H9 (cell line): ENCODE results near the gene ZNF407. TPM values are rescaled to one million over a fixed set of nuclear protein-coding genes. Genes with fewer than 3 reads are reported as not detected.

Source experiments
- DNase-seq: peaks from one replicate; pipeline ENCODE4 v3.0.0-alpha.2; 2017
- H2AFZ ChIP-seq: one replicate; pipeline ENCODE4 v1.6.1; 2013; ENCODE audit warnings: mild to moderate bottlenecking, low read length, control low read depth, moderate library complexity
- H2AK5ac ChIP-seq: 2 replicates; pipeline ENCODE4 v1.6.1; 2013; ENCODE audit warnings: low read length, control low read depth, mixed read lengths; ENCODE audit not compliant: insufficient read length
- H2BK120ac ChIP-seq: one replicate; pipeline ENCODE4 v1.6.1; 2013; ENCODE audit warnings: low read depth, mild to moderate bottlenecking, low read length, control low read depth, inconsistent platforms; ENCODE audit not compliant: poor library complexity, severe bottlenecking
- H2BK12ac ChIP-seq: 2 replicates; pipeline ENCODE4 v1.6.1; 2013; ENCODE audit warnings: low read length, control low read depth, mixed read lengths, low read depth; ENCODE audit not compliant: insufficient read length
- H2BK15ac ChIP-seq: 2 replicates; pipeline ENCODE4 v1.6.1; 2013; ENCODE audit warnings: low read depth, low read length, control low read depth
- H2BK20ac ChIP-seq: one replicate; pipeline ENCODE4 v1.6.1; 2013; ENCODE audit warnings: low read depth, mild to moderate bottlenecking, low read length, control low read depth, inconsistent platforms; ENCODE audit not compliant: poor library complexity, severe bottlenecking
- H2BK5ac ChIP-seq: 2 replicates; pipeline ENCODE4 v1.6.1; 2013; ENCODE audit warnings: low read length, control low read depth, mixed read lengths; ENCODE audit not compliant: insufficient read length
- H3K14ac ChIP-seq: 2 replicates; pipeline ENCODE4 v1.6.1; 2013; ENCODE audit warnings: low read length, control low read depth; ENCODE audit not compliant: insufficient read depth
- H3K18ac ChIP-seq: 2 replicates; pipeline ENCODE4 v1.6.1; 2013; ENCODE audit warnings: low read depth, mild to moderate bottlenecking, mixed read lengths, low read length, control low read depth; ENCODE audit not compliant: insufficient read length
- H3K23ac ChIP-seq: 2 replicates; pipeline ENCODE4 v1.6.1; 2013; ENCODE audit warnings: low read length, control low read depth, mixed read lengths, low read depth; ENCODE audit not compliant: insufficient read length
- H3K23me2 ChIP-seq: 2 replicates; pipeline ENCODE4 v1.6.1; 2013; ENCODE audit warnings: low read depth, mild to moderate bottlenecking, mixed read lengths, low read length, control low read depth; ENCODE audit not compliant: insufficient read length, poor library complexity, severe bottlenecking
- H3K27ac ChIP-seq: 2 replicates; pipeline ENCODE4 v1.5.1; 2013; ENCODE audit warnings: low read length, control low read depth, mixed read lengths, low read depth; ENCODE audit not compliant: insufficient read length
- H3K27me3 ChIP-seq: 2 replicates; pipeline ENCODE4 v1.6.1; 2013; ENCODE audit warnings: low read length, control low read depth, inconsistent platforms; ENCODE audit not compliant: insufficient read depth
- H3K4ac ChIP-seq: 2 replicates; pipeline ENCODE4 v1.6.1; 2013; ENCODE audit warnings: low read depth, mild to moderate bottlenecking, control low read depth, inconsistent platforms, low read length, moderate library complexity
- H3K4me1 ChIP-seq: 2 replicates; pipeline ENCODE4 v1.6.1; 2013; ENCODE audit warnings: low read length, control low read depth, inconsistent platforms; ENCODE audit not compliant: insufficient read depth
- H3K4me2 ChIP-seq: 2 replicates; pipeline ENCODE4 v1.6.1; 2013; ENCODE audit warnings: low read length, control low read depth, mixed read lengths; ENCODE audit not compliant: insufficient read length, insufficient read depth
- H3K56ac ChIP-seq: 2 replicates; pipeline ENCODE4 v1.6.1; 2013; ENCODE audit warnings: low read depth, mild to moderate bottlenecking, mixed read lengths, low read length, control low read depth; ENCODE audit not compliant: insufficient read length
- H3K79me1 ChIP-seq: 2 replicates; pipeline ENCODE4 v1.6.1; 2013; ENCODE audit warnings: low read depth, mild to moderate bottlenecking, moderate library complexity, low read length, control low read depth, inconsistent platforms; ENCODE audit not compliant: insufficient read depth, poor library complexity, severe bottlenecking
- H3K79me2 ChIP-seq: 2 replicates; pipeline ENCODE4 v1.6.1; 2013; ENCODE audit warnings: low read length, control low read depth, inconsistent platforms; ENCODE audit not compliant: insufficient read depth
- H3K9ac ChIP-seq: 2 replicates; pipeline ENCODE4 v1.6.1; 2013; ENCODE audit warnings: low read length, control low read depth, mixed read lengths; ENCODE audit not compliant: insufficient read length; ENCODE audit errors: extremely low read depth
- H3K9me3 ChIP-seq: one replicate; pipeline ENCODE4 v1.6.1; 2013; ENCODE audit warnings: low read depth, low read length, inconsistent platforms; ENCODE audit not compliant: control insufficient read depth
- H3T11ph ChIP-seq: one replicate; pipeline ENCODE4 v1.6.1; 2013; ENCODE audit warnings: mild to moderate bottlenecking, low read length, control low read depth, inconsistent platforms
- H4K20me1 ChIP-seq: one replicate; pipeline ENCODE4 v1.6.1; 2013; ENCODE audit not compliant: control insufficient read depth, insufficient read length, insufficient read depth
- H4K5ac ChIP-seq: 2 replicates; pipeline ENCODE4 v1.6.1; 2013; ENCODE audit warnings: low read depth, mild to moderate bottlenecking, mixed read lengths, low read length, control low read depth; ENCODE audit not compliant: insufficient read length
- H4K8ac ChIP-seq: replicated peaks from 2 replicates; pipeline ENCODE4 v1.6.1; 2013; ENCODE audit warnings: low read length, control low read depth, mixed read lengths, low read depth; ENCODE audit not compliant: insufficient read length
- H4K91ac ChIP-seq: 2 replicates; pipeline ENCODE4 v1.6.1; 2013; ENCODE audit warnings: low read depth, mild to moderate bottlenecking, moderate library complexity, mixed read lengths, low read length, control low read depth; ENCODE audit not compliant: insufficient read length
- H3K27ac Mint-ChIP-seq, 3 experiments: 2 replicates in 2 of 3; 3 replicates in 1 of 3; pipeline ENCODE4 v1.8.0; 2020 to 2021; ENCODE audit warnings: mixed read lengths in 3 of 3, mild to moderate bottlenecking in 1 of 3, moderate library complexity in 1 of 3
- H3K27me3 Mint-ChIP-seq: 2 replicates; pipeline ENCODE4 v1.8.0; 2021; ENCODE audit warnings: low read depth, mild to moderate bottlenecking, moderate library complexity, mixed read lengths
- H3K36me3 Mint-ChIP-seq, 3 experiments: 2 replicates in 2 of 3; 3 replicates in 1 of 3; pipeline ENCODE4 v1.8.0; 2020 to 2021; ENCODE audit warnings: low read depth in 3 of 3, mixed read lengths in 3 of 3; ENCODE audit not compliant: insufficient read depth in 1 of 3
- H3K4me1 Mint-ChIP-seq, 2 experiments: 2 replicates each; pipeline ENCODE4 v1.8.0; 2020; ENCODE audit warnings: mixed read lengths in 2 of 2
- H3K4me3 Mint-ChIP-seq, 2 experiments: 2 replicates in 1 of 2; 3 replicates in 1 of 2; pipeline ENCODE4 v1.8.0; 2020 to 2021; ENCODE audit warnings: mild to moderate bottlenecking in 2 of 2, mixed read lengths in 2 of 2, moderate library complexity in 1 of 2
- H3K9me3 Mint-ChIP-seq, 2 experiments: 2 replicates in 1 of 2; 3 replicates in 1 of 2; pipeline ENCODE4 v1.8.0; 2020; ENCODE audit warnings: mild to moderate bottlenecking in 2 of 2, mixed read lengths in 2 of 2, moderate library complexity in 1 of 2
- WGBS: extraction: QIAGEN DNeasy Blood & Tissue Kit; methylation state at CpG from one replicate; pipeline ENCODE4 v1.1.7; 2013; ENCODE audit warnings: missing lambda C conversion rate, low lambda C conversion rate, mixed read lengths; ENCODE audit not compliant: insufficient read length; ENCODE audit errors: extremely low coverage; 5-methylcytosine and 5-hydroxymethylcytosine counted together
- total RNA-seq: library from RNA; stranded (reverse); gene quantifications from 2 replicates; pipeline ENCODE4 v1.2.1, GENCODE V29; 2021
- TF ChIP-seq, protein P1 (sequence below): fragments of 200-600 bp; sonication (generic); conservative IDR thresholded peaks from 3 replicates; pipeline ENCODE4 v1.8.0; 2021; ENCODE audit warnings: antibody characterized with exemption, mild to moderate bottlenecking

Gene ZNF407
- total RNA-seq, 1 experiment from 2014 or later: 8.7 TPM

DNA sequence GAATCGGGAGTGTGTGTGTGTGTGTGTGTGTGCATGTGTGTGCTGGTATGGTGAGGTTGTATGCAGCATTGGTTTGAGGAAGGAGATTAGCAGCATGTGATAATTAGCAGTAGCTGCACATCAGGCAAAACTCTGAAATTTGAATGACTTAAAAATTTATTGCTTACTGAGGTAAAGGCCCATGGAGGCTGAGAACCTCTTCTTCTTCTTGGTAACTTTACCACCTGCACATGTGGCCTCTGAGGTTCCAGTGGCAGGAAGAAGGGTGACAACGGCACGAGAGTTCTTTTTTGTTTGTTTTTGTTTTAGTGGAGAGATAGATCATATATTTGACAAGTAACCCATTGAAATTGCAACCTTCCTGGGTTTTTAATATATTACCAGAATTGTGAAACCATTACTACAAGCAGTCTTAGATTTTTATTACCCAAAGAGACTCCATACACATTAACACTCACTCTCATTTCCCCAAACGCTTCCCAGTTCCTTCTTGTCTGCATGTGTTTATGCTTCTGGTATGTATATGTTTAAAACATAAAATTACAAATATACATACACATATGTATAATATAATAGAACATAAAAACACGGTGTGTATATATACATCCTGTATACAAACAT lies 319.2 kb downstream of the ZNF407 start:
- Histone ChIP-seq H3K79me2 (no peaks in the 10 kb centered on the region), H3K23me2 (no peaks in the 10 kb centered on the region), H4K91ac (no peak overlapping the region), H3K14ac (no peak overlapping the region), H3K9me3 (no peaks in the 10 kb centered on the region), H3K18ac (no peak overlapping the region), H2BK120ac (no peak overlapping the region), H2BK15ac (no peak overlapping the region), H3K4me1 (peaks cover 11% of the 10 kb centered on the region; the same call in 1 of the 2 replicates), H2AK5ac (no peak overlapping the region), H3K9ac (no peak overlapping the region), H3K79me1 (no peaks in the 10 kb centered on the region), H3K27ac (no peak overlapping the region), H4K20me1 (no peaks in the 10 kb centered on the region), H2BK12ac (no peak overlapping the region), H2AFZ (no peak overlapping the region), H3K4ac (no peak overlapping the region), H3K56ac (no peak overlapping the region), H3T11ph (no peak overlapping the region), H2BK20ac (no peak overlapping the region), H2BK5ac (no peak overlapping the region), H3K4me2 (no peak overlapping the region), H3K27me3 (no peaks in the 10 kb centered on the region), H4K8ac (no peak overlapping the region), H4K5ac (no peak overlapping the region), H3K23ac (no peak overlapping the region)
- no peak for DNase-seq
- no CpG with 5 or more reads among the region's 5 CpGs for WGBS
- TF ChIP-seq, protein P1, sequence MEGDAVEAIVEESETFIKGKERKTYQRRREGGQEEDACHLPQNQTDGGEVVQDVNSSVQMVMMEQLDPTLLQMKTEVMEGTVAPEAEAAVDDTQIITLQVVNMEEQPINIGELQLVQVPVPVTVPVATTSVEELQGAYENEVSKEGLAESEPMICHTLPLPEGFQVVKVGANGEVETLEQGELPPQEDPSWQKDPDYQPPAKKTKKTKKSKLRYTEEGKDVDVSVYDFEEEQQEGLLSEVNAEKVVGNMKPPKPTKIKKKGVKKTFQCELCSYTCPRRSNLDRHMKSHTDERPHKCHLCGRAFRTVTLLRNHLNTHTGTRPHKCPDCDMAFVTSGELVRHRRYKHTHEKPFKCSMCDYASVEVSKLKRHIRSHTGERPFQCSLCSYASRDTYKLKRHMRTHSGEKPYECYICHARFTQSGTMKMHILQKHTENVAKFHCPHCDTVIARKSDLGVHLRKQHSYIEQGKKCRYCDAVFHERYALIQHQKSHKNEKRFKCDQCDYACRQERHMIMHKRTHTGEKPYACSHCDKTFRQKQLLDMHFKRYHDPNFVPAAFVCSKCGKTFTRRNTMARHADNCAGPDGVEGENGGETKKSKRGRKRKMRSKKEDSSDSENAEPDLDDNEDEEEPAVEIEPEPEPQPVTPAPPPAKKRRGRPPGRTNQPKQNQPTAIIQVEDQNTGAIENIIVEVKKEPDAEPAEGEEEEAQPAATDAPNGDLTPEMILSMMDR: no peak
- H3K27ac Mint-ChIP-seq: no peak overlapping the region
- H3K27me3 Mint-ChIP-seq: no peaks in the 10 kb centered on the region
- peaks cover 26 to 33% of the 10 kb centered on the region in 2 experiments for H3K4me1 Mint-ChIP-seq
- no peaks in the 10 kb centered on the region for H3K36me3 Mint-ChIP-seq
- no peak overlapping the region for H3K4me3 Mint-ChIP-seq
- H3K9me3 Mint-ChIP-seq: no peaks in the 10 kb centered on the region
